Fibroblast of skin of right biceps (primary cell): ENCODE measurements around the gene ACSM2B.
"Not testable (repeated sequence)": the region's sequence is repeated elsewhere in the genome, so short reads cannot be mapped to it uniquely, and the experiment has no call there.

Experiments
- DNase-seq: peaks from one replicate; pipeline ENCODE4 v3.0.0-alpha.2; 2013

Gene ACSM2B

GRCh38 chr16:20595068-20595467, 18.9 kb upstream of the ACSM2B start:
- not testable (repeated sequence) for DNase-seq

- DNase-seq: not testable (repeated sequence)
Measured at GRCh38 chr16:20592780-20593179, 16.6 kb upstream of the ACSM2B start.

DNA sequence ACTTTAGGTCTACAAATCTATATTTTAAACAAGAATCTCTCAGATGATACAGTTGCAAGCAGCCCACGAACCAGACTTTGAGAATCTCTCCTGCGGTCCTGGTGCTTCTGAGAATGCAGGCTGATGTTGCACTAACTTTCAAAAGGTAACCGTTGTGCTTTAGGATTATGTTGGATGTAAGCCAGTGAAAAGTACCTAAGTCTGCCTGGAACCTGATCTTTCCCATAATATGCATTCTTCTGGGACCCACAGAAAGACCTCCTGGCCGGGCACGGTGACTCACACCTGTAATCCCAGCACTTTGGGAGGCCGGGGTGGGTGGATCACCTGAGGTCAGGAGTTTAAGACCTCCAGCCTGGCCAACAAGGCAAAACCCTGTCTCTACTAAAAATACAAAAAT, 13.3 kb upstream of the ACSM2B start:
- DNase-seq: not testable (repeated sequence)

- not testable (repeated sequence) for DNase-seq
Measured at GRCh38 chr16:20587645-20588074, 11.5 kb upstream of the ACSM2B start.

DNA sequence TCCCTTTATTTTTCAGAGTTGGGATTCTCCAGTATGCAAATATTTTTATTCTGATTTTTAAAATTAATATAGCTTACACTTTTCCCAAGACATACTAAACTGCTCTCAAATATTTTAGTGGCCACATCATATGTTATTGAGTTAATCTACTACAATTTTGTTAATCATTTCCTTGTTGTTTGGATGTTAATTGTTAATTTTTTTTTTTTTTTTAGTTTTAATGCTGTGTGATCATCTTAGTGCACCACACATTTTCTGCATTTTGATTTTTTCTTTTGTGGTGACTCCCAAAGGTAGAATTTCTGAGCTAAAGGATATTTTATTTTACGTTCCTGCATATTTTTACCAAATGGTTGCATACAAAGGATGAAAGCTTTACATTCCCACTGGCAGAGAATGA, 10.5 kb upstream of the ACSM2B start:
- not testable (repeated sequence) for DNase-seq

- not testable (repeated sequence) for DNase-seq
Measured at GRCh38 chr16:20586112-20586511, 9.9 kb upstream of the ACSM2B start.

- DNase-seq: not testable (repeated sequence)
Measured at GRCh38 chr16:20580487-20581259, 4.5 kb upstream of the ACSM2B start.

- not testable (repeated sequence) for DNase-seq
Measured at GRCh38 chr16:20578091-20578490, 1.9 kb upstream of the ACSM2B start.

GRCh38 chr16:20569117-20569651, 7.0 kb downstream of the ACSM2B start:
- DNase-seq: not testable (repeated sequence)

DNA sequence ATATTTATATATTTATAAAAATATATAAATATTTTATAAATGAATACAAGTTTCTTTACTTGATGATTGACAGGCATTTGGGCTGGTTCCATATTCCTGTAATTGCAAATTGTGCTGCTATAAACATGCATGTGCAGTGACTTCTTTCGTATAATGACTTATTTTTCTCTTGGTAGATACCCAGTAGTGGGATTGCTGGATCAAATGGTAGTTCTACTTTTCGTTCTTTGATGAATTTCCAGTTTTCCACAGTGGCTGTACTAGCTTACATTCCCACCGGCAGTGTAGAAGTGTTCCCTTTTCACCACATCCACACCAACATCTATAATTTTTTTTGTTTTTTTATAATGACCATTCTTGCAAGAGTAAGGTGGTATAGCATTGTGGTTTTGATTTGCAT, 7.8 kb downstream of the ACSM2B start:
- DNase-seq: no peak

DNA sequence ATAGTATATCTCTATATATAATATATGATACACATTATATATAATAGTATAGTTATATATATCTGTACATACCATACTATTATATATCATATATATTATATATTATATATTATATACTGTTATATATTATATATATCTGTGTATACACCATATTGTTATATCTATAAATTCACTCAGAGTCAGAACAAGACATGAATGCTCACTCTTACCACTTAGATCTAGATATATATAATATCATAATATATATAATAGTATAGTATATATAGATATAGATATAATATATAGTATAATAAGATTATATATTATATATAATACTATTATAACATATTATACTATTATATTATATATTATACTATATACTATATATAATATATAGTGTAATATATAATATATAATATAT, 9.3 kb downstream of the ACSM2B start:
- DNase-seq: no peak

- not testable (repeated sequence) for DNase-seq
Measured at GRCh38 chr16:20565334-20565733, 10.8 kb downstream of the ACSM2B start.

GRCh38 chr16:20564218-20564617, 11.9 kb downstream of the ACSM2B start:
- DNase-seq: not testable (repeated sequence)

- not testable (repeated sequence) for DNase-seq
Measured at GRCh38 chr16:20555628-20556027, 20.5 kb downstream of the ACSM2B start.

- not testable (repeated sequence) for DNase-seq
Measured at GRCh38 chr16:20554689-20555088, 21.5 kb downstream of the ACSM2B start.

GRCh38 chr16:20553493-20553892, 22.7 kb downstream of the ACSM2B start:
- DNase-seq: not testable (repeated sequence)

- not testable (repeated sequence) for DNase-seq
Measured at GRCh38 chr16:20546951-20547350, 29.2 kb downstream of the ACSM2B start.

GRCh38 chr16:20546278-20546853, 29.8 kb downstream of the ACSM2B start:
- not testable (repeated sequence) for DNase-seq

DNA sequence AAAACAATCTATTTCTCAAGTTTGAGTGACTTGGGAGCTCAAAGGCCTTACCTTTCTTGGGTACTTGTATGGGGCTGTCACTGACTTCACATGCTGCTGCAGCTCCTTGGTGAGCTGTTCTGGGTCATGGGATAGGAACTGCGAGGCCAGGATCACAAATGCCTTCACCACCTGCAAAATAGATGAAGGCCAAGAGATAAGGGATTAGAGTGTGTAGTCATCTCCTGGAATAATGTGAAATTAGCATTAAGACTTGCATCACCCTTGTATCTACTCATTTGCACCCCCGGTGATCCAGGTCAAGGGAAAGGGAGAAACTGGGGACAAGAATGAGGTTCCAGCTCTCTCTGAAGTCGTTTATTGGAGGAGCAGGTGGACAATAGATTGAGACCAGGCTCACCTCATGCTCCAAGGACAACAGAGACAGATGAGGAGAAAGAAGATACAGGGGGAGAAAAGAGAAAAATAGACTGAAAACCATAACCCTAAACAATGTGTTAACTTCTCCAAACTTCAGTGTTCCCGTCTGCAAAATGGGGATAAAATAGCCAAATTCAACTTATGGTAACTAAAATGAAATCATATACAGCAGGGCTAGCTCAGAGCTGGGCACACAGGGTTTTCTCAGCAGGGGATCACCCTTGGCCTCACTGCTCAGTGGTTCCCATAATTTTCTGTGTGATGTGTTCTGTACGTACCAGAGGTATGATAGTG, 35.4 kb downstream of the ACSM2B start:
- DNase-seq: not testable (repeated sequence)

DNA sequence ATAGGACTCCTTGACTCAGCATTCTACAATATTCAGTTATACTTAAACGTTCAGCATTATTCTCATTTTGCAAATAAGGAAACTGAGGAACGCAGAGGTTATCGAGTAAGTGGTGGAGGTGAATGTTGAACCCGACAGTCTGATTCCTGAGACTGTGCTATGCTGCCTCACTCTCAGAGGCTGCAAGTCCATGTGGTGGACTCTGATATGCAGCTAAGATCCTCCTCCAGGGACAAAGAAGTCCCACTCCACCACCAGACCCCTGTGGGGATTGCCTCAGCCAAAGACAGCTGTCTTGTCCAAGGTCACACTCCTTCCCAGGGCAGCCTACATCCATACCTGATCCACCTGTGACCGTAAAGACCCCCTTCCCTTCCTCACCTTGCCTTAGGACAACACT, 37.5 kb downstream of the ACSM2B start:
- DNase-seq: no peak

- no peak for DNase-seq
Measured at GRCh38 chr16:20538181-20538580, 38.0 kb downstream of the ACSM2B start.

- not testable (repeated sequence) for DNase-seq
Measured at GRCh38 chr16:20536669-20537068, 39.5 kb downstream of the ACSM2B start.

- not testable (repeated sequence) for DNase-seq
Measured at GRCh38 chr16:20532284-20532792, 43.8 kb downstream of the ACSM2B start.
